ENCODE data around the gene CTDSPL.
"Not testable (repeated sequence)": the region's sequence is repeated elsewhere in the genome, so short reads cannot be mapped to it uniquely, and the experiment has no call there.

The CTDSPL gene

DNA sequence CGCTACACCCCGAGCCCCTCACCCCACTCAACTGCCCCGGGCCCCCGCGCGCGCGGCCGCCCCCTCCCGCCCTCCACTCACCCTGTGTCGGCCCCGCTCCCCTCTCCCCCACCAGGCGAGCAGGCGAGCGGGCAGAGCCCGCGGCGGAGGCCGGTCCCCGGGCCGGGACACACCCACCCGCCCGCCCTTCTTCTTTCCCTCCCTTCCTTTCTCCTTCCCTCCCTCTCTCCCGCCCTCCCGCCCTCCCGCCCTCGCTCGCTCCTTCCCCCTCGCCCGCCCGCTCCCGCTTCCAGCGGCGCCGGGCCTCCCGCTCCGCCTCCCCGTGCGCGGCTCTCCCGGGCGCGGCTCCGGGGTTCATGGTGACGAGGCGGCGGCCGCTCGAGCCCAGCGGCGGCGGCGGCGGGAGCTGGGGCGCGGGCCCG is at the start of gene CTDSPL:
Gene CTDSPL (plus strand): TSS at position 261 of the 422 bp plus-strand sequence. CDS start 320 bp downstream, outside the sequence.
- Histone ChIP-seq H3K9ac (ENCODE audit: insufficient read length, low read depth) (peak within 1 kb of the TSS; percentile 96), H3K27me3 (ENCODE audit: insufficient read depth, insufficient read length) (no peaks in the 10 kb centered on the region), H3K4me3 (ENCODE audit: insufficient read length, low read depth) (peak within 1 kb of the TSS; percentile 88), H3K36me3 (ENCODE audit: insufficient read depth, insufficient read length, low read length) (peaks cover 5% of the 10 kb centered on the region), H3K4me1 (ENCODE audit: insufficient read depth, insufficient read length) (peaks cover 18% of the 10 kb centered on the region), H3K9me3 (ENCODE audit: insufficient read depth, low read length) (peaks cover 5% of the 10 kb centered on the region; the same call in 1 of the 2 replicates)
- no peak for DNase-seq (ENCODE audit: low read depth, low spot score)
- TF ChIP-seq SUZ12 (IDR thresholded peaks at IDR 0.05; ENCODE audit: extremely low read depth, insufficient read depth, insufficient read length) (no peak), YY1 (IDR thresholded peaks at IDR 0.05; ENCODE audit: insufficient read depth, insufficient read length) (no peak), ZNF274 (IDR thresholded peaks at IDR 0.05; ENCODE audit: low read depth, low read length) (no peak)

GRCh38 chr3:37812499-37812896 is 49.2 kb upstream of the CTDSPL start:
- no peak overlapping the region for H3K9ac ChIP-seq (ENCODE audit: insufficient read length, low read depth)
- H3K27me3 ChIP-seq (ENCODE audit: insufficient read depth, insufficient read length), result peaks cover 10% of the 10 kb centered on the region
- peaks cover 3% of the 10 kb centered on the region for H3K4me1 ChIP-seq (ENCODE audit: insufficient read depth, insufficient read length)
- H3K4me3 ChIP-seq (ENCODE audit: insufficient read length, low read depth), result no peak overlapping the region
- TF ChIP-seq SUZ12 (IDR thresholded peaks at IDR 0.05; ENCODE audit: extremely low read depth, insufficient read depth, insufficient read length) (no peak), ZNF274 (IDR thresholded peaks at IDR 0.05; ENCODE audit: low read depth, low read length) (no peak), YY1 (IDR thresholded peaks at IDR 0.05; ENCODE audit: insufficient read depth, insufficient read length) (no peak)
- H3K9me3 ChIP-seq (ENCODE audit: insufficient read depth, low read length), result no peaks in the 10 kb centered on the region
- no peaks in the 10 kb centered on the region for H3K36me3 ChIP-seq (ENCODE audit: insufficient read depth, insufficient read length, low read length)
- no peak for DNase-seq (ENCODE audit: low read depth, low spot score)

- Histone ChIP-seq H3K36me3 (ENCODE audit: insufficient read depth, insufficient read length, low read length) (no peaks in the 10 kb centered on the region), H3K4me3 (ENCODE audit: insufficient read length, low read depth) (no peak overlapping the region), H3K9ac (ENCODE audit: insufficient read length, low read depth) (no peak overlapping the region), H3K4me1 (ENCODE audit: insufficient read depth, insufficient read length) (no peaks in the 10 kb centered on the region), H3K27me3 (ENCODE audit: insufficient read depth, insufficient read length) (peaks cover under 1% of the 10 kb centered on the region), H3K9me3 (ENCODE audit: insufficient read depth, low read length) (no peaks in the 10 kb centered on the region)
- DNase-seq (ENCODE audit: low read depth, low spot score), result no peak
- TF ChIP-seq SUZ12 (IDR thresholded peaks at IDR 0.05; ENCODE audit: extremely low read depth, insufficient read depth, insufficient read length) (no peak), ZNF274 (IDR thresholded peaks at IDR 0.05; ENCODE audit: low read depth, low read length) (no peak), YY1 (IDR thresholded peaks at IDR 0.05; ENCODE audit: insufficient read depth, insufficient read length) (no peak)
Observed at GRCh38 chr3:37813403-37813802, 48.3 kb upstream of the CTDSPL start.

DNA sequence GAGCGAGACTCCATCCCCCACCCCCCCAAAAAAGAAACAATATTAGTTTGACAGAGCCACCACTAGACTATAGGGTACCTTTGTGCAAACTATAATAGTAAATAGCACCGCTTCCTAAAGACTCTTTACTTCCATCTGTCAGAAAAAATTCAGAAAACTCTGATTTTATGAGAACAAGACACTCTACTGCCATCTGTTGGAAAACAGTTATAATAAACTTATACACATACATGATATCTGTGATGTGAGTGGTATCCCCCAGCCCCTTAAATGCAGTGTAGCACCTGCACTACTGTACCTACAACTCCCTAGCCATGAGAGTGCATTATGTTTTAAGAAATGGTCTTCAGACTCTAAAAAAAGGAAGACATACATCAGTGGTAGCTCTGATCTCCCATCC is 47.1 kb upstream of the CTDSPL start:
- Histone ChIP-seq H3K36me3 (ENCODE audit: insufficient read depth, insufficient read length, low read length) (peaks cover 3% of the 10 kb centered on the region), H3K9me3 (ENCODE audit: insufficient read depth, low read length) (no peaks in the 10 kb centered on the region), H3K4me3 (ENCODE audit: insufficient read length, low read depth) (no peak overlapping the region), H3K9ac (ENCODE audit: insufficient read length, low read depth) (no peak overlapping the region), H3K27me3 (ENCODE audit: insufficient read depth, insufficient read length) (no peaks in the 10 kb centered on the region), H3K4me1 (ENCODE audit: insufficient read depth, insufficient read length) (no peaks in the 10 kb centered on the region)
- DNase-seq (ENCODE audit: low read depth, low spot score), result no peak
- TF ChIP-seq SUZ12 (IDR thresholded peaks at IDR 0.05; ENCODE audit: extremely low read depth, insufficient read depth, insufficient read length), result no peak
- TF ChIP-seq YY1 (IDR thresholded peaks at IDR 0.05; ENCODE audit: insufficient read depth, insufficient read length), result no peak
- no peak for TF ChIP-seq ZNF274 (IDR thresholded peaks at IDR 0.05; ENCODE audit: low read depth, low read length)

DNA sequence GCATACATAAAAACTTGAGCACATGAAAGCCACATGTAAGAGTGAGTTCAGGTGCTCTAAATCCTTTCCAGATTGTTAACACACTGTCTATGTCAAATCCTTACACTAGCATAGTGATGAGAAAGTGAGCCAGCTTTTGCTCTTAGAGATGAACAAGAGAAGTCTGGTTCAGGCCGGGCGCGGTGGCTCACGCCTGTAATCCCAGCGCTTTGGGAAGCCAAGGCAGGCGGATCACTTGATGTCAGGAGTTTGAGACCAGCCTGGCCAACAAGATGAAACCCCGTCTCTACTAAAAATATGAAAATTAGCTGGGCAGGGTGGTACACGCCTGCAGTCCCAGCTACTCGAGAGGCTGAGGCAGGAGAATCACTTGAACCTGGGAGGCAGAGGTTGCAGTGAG is 46.5 kb upstream of the CTDSPL start:
- not testable (repeated sequence) for H3K9ac ChIP-seq (ENCODE audit: insufficient read length, low read depth); H3K9me3 ChIP-seq (ENCODE audit: insufficient read depth, low read length); H3K36me3 ChIP-seq (ENCODE audit: insufficient read depth, insufficient read length, low read length); H3K4me1 ChIP-seq (ENCODE audit: insufficient read depth, insufficient read length); H3K4me3 ChIP-seq (ENCODE audit: insufficient read length, low read depth); H3K27me3 ChIP-seq (ENCODE audit: insufficient read depth, insufficient read length); DNase-seq (ENCODE audit: low read depth, low spot score)

DNA sequence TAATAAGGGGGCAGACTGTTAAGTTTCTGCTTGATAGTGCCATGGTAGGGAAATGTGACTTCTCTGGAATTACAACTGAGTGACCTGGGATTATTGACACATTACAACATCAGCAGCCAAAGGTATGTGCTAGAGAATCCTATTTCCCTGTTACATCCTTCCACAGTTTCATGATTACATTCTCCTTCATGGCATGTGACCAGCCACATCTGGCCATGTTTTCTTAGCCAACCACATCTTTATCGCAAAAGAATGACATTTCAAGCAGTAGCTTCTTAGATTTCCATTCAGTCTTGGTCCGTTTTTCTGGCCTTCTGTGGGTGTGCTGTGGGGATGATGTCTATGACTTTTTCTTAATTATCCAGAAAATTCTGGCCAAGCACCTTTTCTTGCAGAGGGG is 45.4 kb upstream of the CTDSPL start:
- Histone ChIP-seq H3K4me3 (ENCODE audit: insufficient read length, low read depth) (no peak overlapping the region), H3K27me3 (ENCODE audit: insufficient read depth, insufficient read length) (no peaks in the 10 kb centered on the region), H3K9me3 (ENCODE audit: insufficient read depth, low read length) (no peaks in the 10 kb centered on the region), H3K9ac (ENCODE audit: insufficient read length, low read depth) (no peak overlapping the region), H3K4me1 (ENCODE audit: insufficient read depth, insufficient read length) (no peaks in the 10 kb centered on the region), H3K36me3 (ENCODE audit: insufficient read depth, insufficient read length, low read length) (peaks cover 6% of the 10 kb centered on the region)
- DNase-seq (ENCODE audit: low read depth, low spot score), result no peak
- TF ChIP-seq ZNF274 (IDR thresholded peaks at IDR 0.05; ENCODE audit: low read depth, low read length) (no peak), YY1 (IDR thresholded peaks at IDR 0.05; ENCODE audit: insufficient read depth, insufficient read length) (no peak), SUZ12 (IDR thresholded peaks at IDR 0.05; ENCODE audit: extremely low read depth, insufficient read depth, insufficient read length) (no peak)

DNA sequence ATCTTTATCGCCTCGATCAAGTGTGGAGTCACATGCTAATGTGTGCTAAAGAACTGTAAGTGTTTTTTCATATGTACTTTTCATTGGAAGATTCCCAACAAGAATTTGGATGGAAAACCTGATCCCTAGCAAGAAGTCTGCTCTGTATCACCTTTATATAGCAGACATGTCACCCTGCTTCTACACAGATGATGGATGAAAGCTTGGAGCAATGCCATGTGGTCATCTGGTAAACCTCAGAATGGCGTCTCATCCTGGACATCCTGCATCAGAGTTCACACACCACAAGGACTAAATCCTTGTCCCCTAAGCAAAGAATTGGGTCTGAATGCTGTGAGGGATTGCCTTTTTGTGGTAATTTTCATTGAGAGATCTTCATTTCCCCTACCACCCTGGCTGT is 42.1 kb upstream of the CTDSPL start:
- no peak overlapping the region for H3K9ac ChIP-seq (ENCODE audit: insufficient read length, low read depth)
- H3K9me3 ChIP-seq (ENCODE audit: insufficient read depth, low read length), result no peaks in the 10 kb centered on the region
- H3K4me3 ChIP-seq (ENCODE audit: insufficient read length, low read depth), result no peak overlapping the region
- H3K36me3 ChIP-seq (ENCODE audit: insufficient read depth, insufficient read length, low read length), result peaks cover 6% of the 10 kb centered on the region
- TF ChIP-seq ZNF274 (IDR thresholded peaks at IDR 0.05; ENCODE audit: low read depth, low read length), result no peak
- TF ChIP-seq YY1 (IDR thresholded peaks at IDR 0.05; ENCODE audit: insufficient read depth, insufficient read length), result no peak
- TF ChIP-seq SUZ12 (IDR thresholded peaks at IDR 0.05; ENCODE audit: extremely low read depth, insufficient read depth, insufficient read length), result no peak
- H3K27me3 ChIP-seq (ENCODE audit: insufficient read depth, insufficient read length), result no peaks in the 10 kb centered on the region
- no peak for DNase-seq (ENCODE audit: low read depth, low spot score)
- no peaks in the 10 kb centered on the region for H3K4me1 ChIP-seq (ENCODE audit: insufficient read depth, insufficient read length)

DNA sequence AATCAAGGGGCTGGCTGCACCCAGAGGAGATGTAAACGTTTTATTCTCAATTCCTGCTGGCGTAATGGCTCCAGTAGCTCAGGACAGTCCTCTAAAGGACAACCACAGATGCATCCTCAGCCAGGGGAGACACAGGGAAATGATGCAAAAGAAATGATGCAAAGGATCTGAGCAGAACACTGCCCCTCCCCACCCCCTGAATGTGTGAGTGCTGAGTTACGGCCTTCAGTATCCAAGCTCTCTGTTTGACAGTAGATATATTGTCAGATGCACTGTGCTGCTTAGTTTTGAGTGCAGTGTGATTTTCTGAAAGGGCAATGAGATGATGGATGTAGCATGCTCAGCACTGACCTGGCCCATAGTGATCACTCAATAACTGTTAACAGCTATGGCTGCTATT is 41.4 kb upstream of the CTDSPL start:
- DNase-seq (ENCODE audit: low read depth, low spot score), result no peak
- TF ChIP-seq ZNF274 (IDR thresholded peaks at IDR 0.05; ENCODE audit: low read depth, low read length) (no peak), YY1 (IDR thresholded peaks at IDR 0.05; ENCODE audit: insufficient read depth, insufficient read length) (no peak)
- H3K4me1 ChIP-seq (ENCODE audit: insufficient read depth, insufficient read length), result no peaks in the 10 kb centered on the region
- no peak overlapping the region for H3K9ac ChIP-seq (ENCODE audit: insufficient read length, low read depth)
- H3K27me3 ChIP-seq (ENCODE audit: insufficient read depth, insufficient read length), result no peaks in the 10 kb centered on the region
- H3K4me3 ChIP-seq (ENCODE audit: insufficient read length, low read depth), result no peak overlapping the region
- H3K36me3 ChIP-seq (ENCODE audit: insufficient read depth, insufficient read length, low read length), result peaks cover 6% of the 10 kb centered on the region
- H3K9me3 ChIP-seq (ENCODE audit: insufficient read depth, low read length), result no peaks in the 10 kb centered on the region
